H1 (cell line): ENCODE measurements around the gene IFRD1. TPM values are rescaled to one million over a fixed set of nuclear protein-coding genes. Genes with fewer than 3 reads are reported as not detected.

ENCODE experiments used
- CTCF ChIA-PET: fragments of 300-600 bp; sonication (Branson Sonifier 250); formaldehyde crosslinking; loops from one replicate; lab custom pipeline; 2021; ENCODE audit not compliant: partially characterized antibody; lab: Charles Lee
- POLR2A ChIA-PET: fragments of 300-600 bp; sonication (Branson Sonifier 250); formaldehyde crosslinking; loops from one replicate; lab custom pipeline; 2021; ENCODE audit warnings: inconsistent platforms; ENCODE audit not compliant: partially characterized antibody; lab: Charles Lee
- DNase-seq, 2 experiments: peaks; one replicate each; pipeline versions ENCODE4 v3.0.0 to v3.0.0-alpha.2; 2010 to 2022; ENCODE audit warnings: low spot score in 2 of 2, low read depth in 1 of 2, mixed read lengths in 1 of 2
- FAIRE-seq: peaks from 2 replicates; lab custom pipeline; 2011; peaks lifted over from hg19 to GRCh38; lab: Jason Lieb, UNC
- H2AFZ ChIP-seq: 2 replicates; pipeline ENCODE4 v1.8.1; 2012; ENCODE audit warnings: low read length, inconsistent platforms
- H2AK5ac ChIP-seq: 2 replicates; pipeline ENCODE4 v1.6.1; 2013; ENCODE audit warnings: low read depth, low read length
- H2BK120ac ChIP-seq: replicated peaks from 2 replicates; pipeline ENCODE3; 2013; ENCODE audit warnings: low read depth, low read length, inconsistent platforms
- H2BK12ac ChIP-seq: 2 replicates; pipeline ENCODE4 v1.6.1; 2013; ENCODE audit warnings: low read depth, low read length
- H2BK15ac ChIP-seq: 2 replicates; pipeline ENCODE4 v1.6.1; 2013; ENCODE audit warnings: low read length
- H2BK20ac ChIP-seq: 2 replicates; pipeline ENCODE4 v1.6.1; 2013; ENCODE audit warnings: low read length
- H2BK5ac ChIP-seq: 2 replicates; pipeline ENCODE4 v1.6.1; 2013; ENCODE audit warnings: low read depth, low read length
- H3K14ac ChIP-seq: 2 replicates; pipeline ENCODE4 v1.6.1; 2013; ENCODE audit warnings: inconsistent platforms; ENCODE audit not compliant: insufficient read length
- H3K18ac ChIP-seq: 2 replicates; pipeline ENCODE4 v1.6.1; 2013; ENCODE audit warnings: low read length; ENCODE audit errors: extremely low read depth
- H3K23ac ChIP-seq: 2 replicates; pipeline ENCODE4 v1.6.1; 2013; ENCODE audit warnings: inconsistent platforms; ENCODE audit not compliant: insufficient read length
- H3K23me2 ChIP-seq: 2 replicates; pipeline ENCODE4 v1.6.1; 2013; ENCODE audit warnings: low read depth, low read length
- H3K27ac ChIP-seq: 2 replicates; pipeline ENCODE4 v1.6.1; 2011; ENCODE audit warnings: low read depth, low read length, inconsistent platforms
- H3K27me3 ChIP-seq, 4 experiments: replicated peaks in 1 of 4; 1 replicate in 1 of 4; 2 replicates in 3 of 4; pipeline versions ENCODE4 v1.6.1 to v1.8.1; 2011 to 2013; ENCODE audit warnings: low read length in 3 of 4, mild to moderate bottlenecking in 3 of 4, inconsistent platforms in 2 of 4, mixed read lengths in 2 of 4, moderate library complexity in 1 of 4; ENCODE audit not compliant: control insufficient read depth in 3 of 4, insufficient read depth in 3 of 4; ENCODE audit errors: extremely low read depth in 1 of 4
- H3K36me3 ChIP-seq, 4 experiments: 2 replicates each; pipeline versions ENCODE4 v1.6.1 to v1.8.1; 2011 to 2013; ENCODE audit warnings: mild to moderate bottlenecking in 4 of 4, low read length in 3 of 4, moderate library complexity in 2 of 4, control low read depth in 1 of 4, inconsistent platforms in 1 of 4; ENCODE audit not compliant: insufficient read depth in 4 of 4, control insufficient read depth in 2 of 4
- H3K4ac ChIP-seq: replicated peaks from 2 replicates; pipeline ENCODE3; 2013; ENCODE audit warnings: low read length, low read depth, mixed read lengths, inconsistent platforms; ENCODE audit not compliant: insufficient read length
- H3K4me1 ChIP-seq, 4 experiments: replicated peaks in 1 of 4; 1 replicate in 1 of 4; 2 replicates in 3 of 4; pipeline versions ENCODE4 v1.6.1 to v1.8.1; 2011 to 2013; ENCODE audit warnings: low read length in 3 of 4, inconsistent platforms in 2 of 4, mixed read lengths in 1 of 4; ENCODE audit not compliant: insufficient read depth in 4 of 4, control insufficient read depth in 3 of 4
- H3K4me2 ChIP-seq, 2 experiments: 2 replicates each; pipeline versions ENCODE4 v1.6.1 to v1.8.1; 2011 to 2013; ENCODE audit warnings: low read depth in 2 of 2, low read length in 2 of 2, control low read depth in 1 of 2, inconsistent platforms in 1 of 2, mild to moderate bottlenecking in 1 of 2; ENCODE audit not compliant: insufficient read depth in 1 of 2
- H3K4me3 ChIP-seq, 4 experiments: fragments of 200-600, 300-600 bp in 1 of 4; sonication (generic), shearing (Covaris generic), sonication (Bioruptor Twin) in 1 of 4; 2 replicates each; pipeline versions ENCODE4 v1.5.1 to v1.8.1; 2011 to 2016; ENCODE audit warnings: low read length in 4 of 4, low read depth in 3 of 4, control low read depth in 2 of 4, inconsistent platforms in 2 of 4, mild to moderate bottlenecking in 2 of 4, mixed read lengths in 1 of 4, moderate library complexity in 1 of 4; ENCODE audit not compliant: insufficient read depth in 2 of 4; ENCODE audit errors: extremely low read depth in 1 of 4
- H3K56ac ChIP-seq: replicated peaks from 2 replicates; pipeline ENCODE3; 2013; ENCODE audit warnings: low read depth, mild to moderate bottlenecking, mixed read lengths, low read length, inconsistent platforms; ENCODE audit not compliant: insufficient read length
- H3K79me1 ChIP-seq: 2 replicates; pipeline ENCODE4 v1.6.1; 2013; ENCODE audit warnings: low read depth, low read length, control low read depth
- H3K79me2 ChIP-seq, 2 experiments: 2 replicates each; pipeline versions ENCODE4 v1.6.1 to v1.8.1; 2012 to 2013; ENCODE audit warnings: low read length in 2 of 2, mild to moderate bottlenecking in 2 of 2, inconsistent platforms in 1 of 2; ENCODE audit not compliant: insufficient read depth in 2 of 2, control insufficient read depth in 1 of 2
- H3K9ac ChIP-seq, 4 experiments: replicated peaks in 1 of 4; 1 replicate in 1 of 4; 2 replicates in 3 of 4; pipeline versions ENCODE4 v1.6.1 to v1.8.1; 2011 to 2013; ENCODE audit warnings: low read depth in 3 of 4, low read length in 3 of 4, control low read depth in 2 of 4, mild to moderate bottlenecking in 2 of 4, moderate library complexity in 2 of 4, inconsistent platforms in 1 of 4; ENCODE audit errors: extremely low read depth in 1 of 4
- H3K9me3 ChIP-seq, 2 experiments: 2 replicates each; pipeline versions ENCODE4 v1.6.1 to v1.8.1; 2012 to 2013; ENCODE audit warnings: mild to moderate bottlenecking in 2 of 2, moderate library complexity in 2 of 2, control low read depth in 1 of 2, inconsistent platforms in 1 of 2, low read depth in 1 of 2, low read length in 1 of 2, mixed read lengths in 1 of 2; ENCODE audit not compliant: insufficient read depth in 2 of 2
- H4K20me1 ChIP-seq, 2 experiments: replicated peaks in 1 of 2; 2 replicates each; pipeline versions ENCODE3 to v1.8.1; 2011 to 2013; ENCODE audit warnings: inconsistent platforms in 2 of 2, low read length in 2 of 2, mild to moderate bottlenecking in 1 of 2; ENCODE audit not compliant: insufficient read depth in 2 of 2, control insufficient read depth in 1 of 2
- H4K5ac ChIP-seq: 2 replicates; pipeline ENCODE4 v1.6.1; 2013; ENCODE audit warnings: low read length, low read depth, mixed read lengths, inconsistent platforms; ENCODE audit not compliant: insufficient read length
- H4K8ac ChIP-seq: 2 replicates; pipeline ENCODE4 v1.8.0; 2013; ENCODE audit warnings: mild to moderate bottlenecking, moderate library complexity, low read length, inconsistent platforms; ENCODE audit not compliant: insufficient read depth; ENCODE audit errors: extremely low read depth
- H4K91ac ChIP-seq: replicated peaks from 2 replicates; pipeline ENCODE3; 2013; ENCODE audit warnings: low read length, mixed read lengths, inconsistent platforms; ENCODE audit not compliant: insufficient read length
- ATF2 ChIP-seq: IDR thresholded peaks from 2 replicates; pipeline ENCODE4 v1.6.1; 2012; ENCODE audit warnings: low read length, inconsistent platforms
- BCL11A ChIP-seq, 2 experiments: IDR thresholded peaks; one replicate each; pipeline ENCODE4 v1.6.1; 2011; ENCODE audit warnings: low read depth in 2 of 2, low read length in 2 of 2, mild to moderate bottlenecking in 2 of 2
- BRCA1 ChIP-seq: IDR thresholded peaks from 2 replicates; pipeline ENCODE4 v1.6.1; 2012; ENCODE audit warnings: low read depth, low read length, improper control_type of control experiment
- EGR1 ChIP-seq: IDR thresholded peaks from 2 replicates; pipeline ENCODE4 v1.6.1; 2011; ENCODE audit warnings: low read depth, low read length, borderline replicate concordance
- EZH2 ChIP-seq: fragments of 200-600 bp; sonication (generic); IDR thresholded peaks from 2 replicates; pipeline ENCODE4 v1.7.1; 2012; ENCODE audit warnings: low read depth, mild to moderate bottlenecking, moderate library complexity, low read length, inconsistent platforms; ENCODE audit not compliant: severe bottlenecking
- NANOG ChIP-seq: IDR thresholded peaks from 2 replicates; pipeline ENCODE4 v1.6.1; 2011; ENCODE audit warnings: low read length, low read depth, mild to moderate bottlenecking, inconsistent platforms; ENCODE audit not compliant: insufficient read depth, poor library complexity, severe bottlenecking
- POLR2A ChIP-seq, 2 experiments: IDR thresholded peaks; 1 replicate in 1 of 2; 2 replicates in 1 of 2; pipeline ENCODE4 v1.6.1; 2011; ENCODE audit warnings: low read depth in 2 of 2, low read length in 2 of 2, mild to moderate bottlenecking in 2 of 2; ENCODE audit errors: control extremely low read depth in 1 of 2
- RBBP5 ChIP-seq: IDR thresholded peaks from 2 replicates; pipeline ENCODE4 v1.7.1; 2012; ENCODE audit warnings: low read depth, mild to moderate bottlenecking, inconsistent platforms, low read length, moderate library complexity, borderline replicate concordance
- WGBS, 2 experiments: shearing (Covaris generic) in 1 of 2; methylation state at CpG; one replicate each; pipeline versions ENCODE4 v1.1.6 to v1.1.7; 2013 to 2015; ENCODE audit warnings: low lambda C conversion rate in 2 of 2, mixed read lengths in 2 of 2, inconsistent platforms in 1 of 2, low coverage in 1 of 2, missing lambda C conversion rate in 1 of 2; ENCODE audit not compliant: insufficient replicate concordance in 2 of 2, insufficient coverage in 1 of 2, insufficient read length in 1 of 2; ENCODE audit errors: extremely low coverage in 1 of 2, missing lambda C conversion rate in 1 of 2; 5-methylcytosine and 5-hydroxymethylcytosine counted together
- polyA plus RNA-seq, 7 experiments: library from polyadenylated mRNA; depleted of rRNA in 3 of 7; stranded (reverse) in 5 of 7; unstranded in 2 of 7; fragments of >200 nt in 5 of 7; fragments of 200-250 nt in 2 of 7; gene quantifications; 1 replicate in 5 of 7; 2 replicates in 1 of 7; 4 replicates in 1 of 7; pipeline versions ENCODE4 v1.2.1 to v1.2.3, GENCODE V29; 2011 to 2013; ENCODE audit warnings: missing spikeins in 2 of 7, mixed read lengths in 2 of 7
- total RNA-seq: library from RNA; stranded (reverse); fragmentation: NEBNext Ultra II Directional; extraction: Animal tissue kit (Norgen Biotek cat#: 25700); gene quantifications from 2 replicates; pipeline ENCODE4 v1.2.1, GENCODE V29; 2021

IFRD1 gene
- total and polyA plus RNA-seq, 2 of the 8 experiments (the other 6 are each of a cell fraction or from before 2014, with no cell fraction given) = 23.0 to 50.4 TPM

DNA sequence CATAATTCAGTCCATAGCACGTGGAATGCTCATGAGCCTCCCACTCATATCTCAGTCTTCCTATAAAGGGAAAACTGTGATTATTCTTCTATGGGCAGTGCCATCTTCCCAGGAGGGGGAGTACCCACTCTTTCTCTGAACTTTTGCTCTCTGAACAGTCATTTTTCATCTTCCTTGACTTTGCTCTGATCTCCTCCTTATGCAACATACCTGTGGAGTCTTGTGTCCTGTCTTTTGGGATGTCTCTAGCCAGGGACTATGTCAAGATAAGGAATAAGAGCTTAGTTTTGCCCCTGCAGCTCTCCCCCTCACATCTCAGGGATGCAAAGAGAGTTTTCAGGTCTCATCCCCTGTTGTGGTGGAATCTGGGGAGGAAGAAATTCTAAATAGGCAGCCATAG lies 58.1 kb downstream of the IFRD1 start:
- no peaks in the 10 kb centered on the region for H3K27me3 ChIP-seq
- no peak overlapping the region for H3K4ac ChIP-seq
- ChIA-PET CTCF (interaction anchor here (0.9 to 2.4 kb wide), 5 partner anchors 9 to 773 kb away, joined by 3 to 6 read pairs (median 5); no protein-coding TSS in a partner anchor), POLR2A (no interaction called here)
- no peak overlapping the region for H3K4me2 ChIP-seq
- H2BK20ac ChIP-seq = no peak overlapping the region
- DNase-seq (no peak), FAIRE-seq (no peak)
- H3K56ac ChIP-seq = no peak overlapping the region
- no peak overlapping the region for H2BK5ac ChIP-seq
- H2BK15ac ChIP-seq = no peak overlapping the region
- H3K79me1 ChIP-seq = no peaks in the 10 kb centered on the region
- no peak overlapping the region for H3K27ac ChIP-seq
- no peak overlapping the region for H3K9ac ChIP-seq
- H2BK12ac ChIP-seq = no peak overlapping the region
- H2BK120ac ChIP-seq = no peak overlapping the region
- H2AK5ac ChIP-seq = no peak overlapping the region
- H3K14ac ChIP-seq = no peak overlapping the region
- H3K4me3 ChIP-seq = no peak overlapping the region
- H3K9me3 ChIP-seq = no peaks in the 10 kb centered on the region
- no peak overlapping the region for H4K5ac ChIP-seq
- no peaks in the 10 kb centered on the region for H3K4me1 ChIP-seq
- H4K91ac ChIP-seq = no peak overlapping the region
- H4K20me1 ChIP-seq = no peaks in the 10 kb centered on the region
- no peak overlapping the region for H3K23ac ChIP-seq
- 100% methylated on average over 1 of the region's 1 CpG; no CpG with 5 or more reads in 1 of the 2 experiments for whole genome bisulfite sequencing, 2 experiments
- H3K79me2 ChIP-seq = no peaks in the 10 kb centered on the region
- no peaks in the 10 kb centered on the region for H3K36me3 ChIP-seq
- H2AFZ ChIP-seq = no peak overlapping the region
- H4K8ac ChIP-seq = no peak overlapping the region
- no peak for TF ChIP-seq RBBP5
- TF ChIP-seq ATF2 = no peak
- no peak for TF ChIP-seq BCL11A (IDR thresholded peaks at IDR 0.05; ENCODE audit: low read depth in 2 of 2, low read length in 2 of 2)
- no peak for TF ChIP-seq POLR2A (IDR thresholded peaks at IDR 0.05; ENCODE audit: control extremely low read depth in 1 of 2, low read depth in 2 of 2, low read length in 2 of 2)
- no peak for TF ChIP-seq EGR1
- TF ChIP-seq BRCA1 = no peak
- TF ChIP-seq EZH2 = no peak
- no peak for TF ChIP-seq NANOG
- H3K18ac ChIP-seq = no peak overlapping the region
- no peaks in the 10 kb centered on the region for H3K23me2 ChIP-seq
